NCI-H2107 (cell line): ENCODE data around the gene TSEN54.
A peak's percentile ranks its signal among the peaks of the same experiment; 100 is the strongest.

ENCODE experiments used
- DNase-seq: peaks from one replicate; lab custom pipeline; 2025; lab: John Stamatoyannopoulos, UW

Gene TSEN54

DNA sequence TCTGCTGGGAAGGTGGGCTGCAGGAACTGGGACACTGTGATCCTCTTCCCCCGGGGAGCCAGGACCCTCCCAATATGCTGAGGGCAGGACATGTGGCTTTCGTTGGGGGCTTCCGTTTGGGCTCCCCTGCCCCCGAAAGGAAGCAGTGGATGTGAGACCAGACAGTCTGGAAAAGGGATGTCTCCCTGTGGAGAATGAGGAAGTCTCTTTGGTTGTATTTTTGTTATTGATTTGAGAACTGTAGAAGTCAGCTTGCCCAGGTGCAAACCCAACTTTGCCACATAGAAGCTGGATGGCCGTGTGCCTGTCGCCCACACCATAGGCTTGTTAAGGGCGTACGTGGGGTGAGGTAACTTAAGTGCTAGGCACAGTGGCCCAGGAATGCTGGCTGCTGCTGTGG, 27.9 kb downstream of the TSEN54 start:
- DNase-seq = no peak

DNA sequence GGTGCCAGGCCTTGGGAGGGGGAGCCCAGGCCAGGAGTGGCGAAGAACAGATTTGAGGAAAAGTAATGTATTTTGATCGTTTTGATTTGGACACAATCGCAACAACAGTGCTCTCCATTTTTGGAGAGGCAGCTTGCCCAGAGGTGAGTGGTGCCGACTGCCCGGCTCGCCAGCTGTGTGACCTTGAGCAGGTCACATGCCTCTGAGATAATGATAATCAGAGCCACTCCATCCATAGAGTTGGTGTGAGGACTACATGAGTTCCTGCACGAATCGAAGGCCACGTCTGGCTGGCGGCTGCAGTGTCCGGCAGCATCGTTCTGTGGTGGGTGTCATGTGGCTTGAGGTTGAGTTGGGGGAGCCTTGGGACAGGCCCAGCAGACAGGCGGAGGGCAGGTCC, 29.9 kb downstream of the TSEN54 start:
- DNase-seq = no peak

DNA sequence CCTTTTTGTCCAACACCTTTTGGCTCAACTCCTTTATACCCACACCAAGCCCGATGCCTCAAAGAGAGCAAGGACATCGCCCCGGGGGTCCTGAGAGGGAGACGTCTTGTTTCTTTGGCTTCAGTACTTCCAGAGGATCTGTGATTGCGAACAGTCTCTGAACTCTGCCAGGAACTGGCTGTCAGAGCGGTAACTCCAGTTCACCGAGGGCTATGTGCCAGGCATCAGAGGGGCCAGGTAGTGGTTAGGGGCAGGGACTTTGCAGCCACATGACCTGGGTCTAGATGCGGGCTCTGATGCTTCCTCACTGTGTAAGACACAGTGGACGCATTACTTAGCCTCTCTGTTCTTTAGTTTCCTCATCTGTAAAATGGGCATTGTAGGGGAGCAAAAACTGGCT, 30.8 kb downstream of the TSEN54 start:
- no peak for DNase-seq

DNA sequence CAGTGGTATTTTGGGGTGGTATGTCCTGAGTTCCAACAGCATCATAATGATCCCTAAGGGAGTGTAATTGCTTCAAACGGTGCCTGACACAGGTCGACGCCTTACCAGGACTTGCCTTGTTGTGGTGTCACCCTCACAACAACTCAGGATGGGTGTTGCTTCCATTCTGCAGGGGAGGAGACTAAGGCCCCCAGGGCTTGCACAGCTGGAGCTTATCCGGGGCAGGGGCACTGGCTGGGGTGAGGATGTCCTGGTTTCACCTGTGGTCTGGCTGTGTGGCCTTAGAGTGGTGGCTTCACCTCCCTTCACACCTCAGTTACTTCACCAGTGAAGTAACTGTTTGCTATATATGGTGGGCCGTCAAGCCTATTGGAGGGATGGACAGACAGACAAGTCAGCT, 32.5 kb downstream of the TSEN54 start:
- DNase-seq = no peak

DNA sequence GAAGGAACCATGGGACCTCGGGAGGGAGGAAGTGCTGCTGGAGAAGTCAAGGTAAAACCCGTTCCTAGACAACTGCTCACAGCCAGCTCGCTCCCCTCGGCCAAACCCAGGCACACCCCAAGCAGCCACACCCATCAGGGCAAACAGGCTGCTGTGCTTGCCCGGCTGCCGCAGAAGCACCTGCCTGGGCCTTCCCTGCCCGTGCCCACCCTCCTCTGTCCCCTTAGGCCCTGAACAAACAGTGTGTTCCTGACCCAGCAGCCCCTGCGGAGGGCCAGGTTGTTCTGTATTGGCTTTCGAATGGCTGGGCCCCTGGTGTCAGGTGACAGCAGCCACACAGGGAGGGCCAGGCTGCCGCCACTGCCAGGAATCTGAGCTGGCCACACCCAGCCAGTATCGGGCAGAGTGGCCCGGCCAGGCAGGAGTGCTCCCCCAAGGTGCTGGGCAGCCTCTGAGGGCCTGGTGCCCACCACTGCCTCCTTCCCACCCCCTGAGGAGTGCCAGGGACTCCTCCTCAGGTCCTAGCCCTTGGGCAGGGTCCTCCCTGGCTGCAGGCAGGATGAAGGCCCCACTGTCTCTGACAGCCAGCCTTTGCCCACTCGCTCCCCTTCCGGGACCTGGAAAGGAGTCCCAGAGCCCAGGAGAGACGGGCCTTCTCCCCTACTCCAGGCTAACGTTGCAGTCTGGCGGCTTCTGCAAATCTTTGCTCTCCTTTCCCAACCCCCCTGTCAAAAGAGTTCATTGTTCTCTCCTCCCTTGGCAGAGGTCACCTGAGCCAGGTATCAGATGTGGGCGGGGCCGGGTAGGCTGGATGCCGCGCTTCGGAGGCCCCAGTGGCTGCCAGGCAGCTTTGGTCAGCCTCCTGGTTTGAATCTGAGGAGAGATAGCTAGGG, 33.2 kb downstream of the TSEN54 start:
- peak; percentile 67 for DNase-seq

DNA sequence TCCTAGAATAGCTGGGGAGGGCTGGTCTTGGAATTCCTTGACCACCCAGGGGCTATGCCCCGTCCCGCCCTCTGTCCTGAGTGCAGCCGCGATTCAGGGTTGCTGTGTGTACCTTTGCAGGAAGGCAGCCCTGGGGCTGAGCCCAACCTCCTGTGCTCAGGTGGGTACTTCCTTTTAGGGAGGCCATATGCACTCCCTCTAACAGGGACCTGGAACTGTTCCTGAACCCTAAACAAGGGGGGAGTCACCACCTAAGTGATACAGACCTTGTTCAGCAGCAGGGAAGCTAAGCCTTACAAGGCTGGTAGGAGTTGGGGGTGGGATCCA, 33.8 kb downstream of the TSEN54 start:
- DNase-seq = no peak

DNA sequence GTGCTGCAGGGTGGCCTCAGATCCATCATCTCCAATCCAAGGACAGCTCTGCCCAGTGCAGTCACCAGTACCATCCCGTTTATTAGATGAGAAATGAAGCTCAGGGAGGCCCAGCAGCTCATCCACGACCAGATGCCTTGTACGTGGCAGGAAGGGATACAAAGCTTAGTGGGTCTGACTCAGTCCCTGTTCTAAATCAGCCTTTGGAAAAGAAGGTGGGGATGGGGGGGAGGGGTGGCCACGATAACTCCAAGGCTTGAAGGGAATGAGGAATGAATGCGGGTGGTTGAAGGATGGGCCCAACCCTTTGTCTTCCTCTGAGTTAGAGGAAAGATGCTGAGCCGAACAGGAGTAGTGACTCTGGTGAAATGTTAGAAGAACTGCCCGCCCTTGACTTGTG, 34.9 kb downstream of the TSEN54 start:
- no peak for DNase-seq

DNA sequence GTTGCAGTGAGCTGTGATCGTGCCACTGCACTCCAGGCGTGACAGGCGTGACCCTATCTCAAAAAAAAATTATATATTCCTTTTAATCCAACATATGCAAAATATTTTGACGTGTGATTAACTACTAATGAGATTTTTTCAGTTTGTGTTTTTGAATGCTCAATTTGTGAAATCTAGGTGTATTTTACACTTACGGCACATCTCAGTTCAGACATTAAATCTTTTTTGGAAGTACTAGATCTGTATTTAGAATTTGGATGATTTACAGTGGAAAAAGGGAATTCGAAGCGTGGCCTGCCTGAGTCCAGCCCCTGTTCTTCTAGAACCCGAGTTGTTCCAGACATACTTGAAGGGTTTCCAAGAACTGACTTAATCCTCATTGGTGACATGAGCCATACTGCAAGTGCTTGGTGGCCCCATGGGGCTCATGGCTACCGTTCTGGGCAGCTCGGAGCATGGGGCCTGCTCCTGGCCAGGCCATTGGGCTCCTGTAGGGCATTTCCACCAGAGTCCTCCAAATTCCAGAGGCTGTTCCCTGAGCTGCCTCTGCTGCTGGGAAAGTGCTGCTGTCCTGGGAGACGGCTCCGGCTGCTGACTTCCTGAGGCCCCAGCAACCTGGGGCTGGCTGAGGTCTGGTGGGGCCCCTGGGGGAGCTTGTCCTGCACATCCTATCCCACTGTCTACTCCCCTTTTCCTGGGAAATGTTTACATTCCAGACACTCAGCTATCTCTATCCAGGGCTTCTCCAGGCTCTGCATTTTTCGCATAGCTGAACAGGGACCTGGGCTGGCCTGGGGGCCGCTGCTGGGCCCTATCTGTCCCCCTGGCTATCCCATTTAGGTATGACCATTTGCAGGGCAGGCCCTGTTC, 36.3 kb downstream of the TSEN54 start:
- no peak for DNase-seq

DNA sequence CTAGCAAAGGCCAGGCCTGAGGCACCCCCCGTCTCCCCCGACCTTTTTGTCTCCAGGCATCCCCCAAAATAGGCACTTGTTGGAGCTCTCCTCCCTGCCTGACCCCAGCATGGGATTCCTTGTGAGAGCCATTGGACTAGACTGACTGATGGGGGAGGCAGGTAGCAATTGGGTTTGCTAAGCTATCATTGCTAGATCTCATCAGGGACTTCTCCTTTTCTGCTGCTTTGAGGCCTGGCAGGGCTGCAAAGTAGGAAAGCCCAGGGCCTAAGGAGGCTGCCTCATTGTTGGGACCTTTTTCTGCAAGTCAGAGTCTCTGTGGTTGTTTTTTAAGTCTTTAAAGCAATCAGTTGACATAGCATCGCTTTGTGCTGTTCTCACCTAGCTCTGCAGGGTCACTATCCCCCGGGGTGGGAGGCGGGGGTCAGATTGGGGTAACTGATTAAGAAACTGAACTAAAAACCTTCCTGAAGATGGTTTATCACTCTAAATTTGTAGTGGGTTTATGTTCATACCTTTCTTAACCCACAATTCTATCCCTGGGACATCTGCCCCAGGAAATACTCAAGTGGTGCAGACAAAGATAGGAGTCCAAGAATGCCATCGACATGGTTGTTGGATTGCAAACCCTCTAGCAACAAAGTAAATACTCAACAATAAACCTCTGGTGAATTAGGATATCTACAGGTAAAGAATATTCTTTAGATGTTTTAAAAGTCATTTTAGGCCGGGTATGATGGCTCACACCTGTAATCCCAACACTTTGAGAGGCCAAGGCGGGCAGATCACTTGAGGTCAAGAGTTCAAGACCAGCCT, 37.2 kb downstream of the TSEN54 start:
- DNase-seq = no peak

DNA sequence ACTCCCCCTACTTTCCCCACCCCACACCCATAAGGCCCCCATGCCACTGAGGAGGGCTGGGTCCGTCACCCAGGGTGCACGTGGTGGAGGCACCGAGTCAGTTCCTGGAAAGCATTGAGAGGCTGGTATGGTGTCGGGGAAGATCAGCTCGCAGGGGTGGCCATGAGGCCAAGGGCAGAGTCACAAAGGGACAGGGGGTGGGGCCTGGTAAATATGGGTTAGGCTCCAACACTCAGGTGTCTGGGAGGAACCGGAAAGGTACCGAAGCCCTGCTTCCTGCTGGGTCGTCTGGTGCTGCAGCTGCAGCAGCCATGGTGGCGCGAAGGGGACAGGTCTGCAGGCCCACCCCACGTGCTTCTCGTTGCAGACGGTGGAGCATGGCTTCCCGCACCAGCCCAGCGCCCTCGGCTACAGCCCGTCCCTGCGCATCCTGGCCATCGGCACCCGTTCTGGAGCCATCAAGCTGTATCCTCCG, 39.4 kb downstream of the TSEN54 start:
- no peak for DNase-seq

DNA sequence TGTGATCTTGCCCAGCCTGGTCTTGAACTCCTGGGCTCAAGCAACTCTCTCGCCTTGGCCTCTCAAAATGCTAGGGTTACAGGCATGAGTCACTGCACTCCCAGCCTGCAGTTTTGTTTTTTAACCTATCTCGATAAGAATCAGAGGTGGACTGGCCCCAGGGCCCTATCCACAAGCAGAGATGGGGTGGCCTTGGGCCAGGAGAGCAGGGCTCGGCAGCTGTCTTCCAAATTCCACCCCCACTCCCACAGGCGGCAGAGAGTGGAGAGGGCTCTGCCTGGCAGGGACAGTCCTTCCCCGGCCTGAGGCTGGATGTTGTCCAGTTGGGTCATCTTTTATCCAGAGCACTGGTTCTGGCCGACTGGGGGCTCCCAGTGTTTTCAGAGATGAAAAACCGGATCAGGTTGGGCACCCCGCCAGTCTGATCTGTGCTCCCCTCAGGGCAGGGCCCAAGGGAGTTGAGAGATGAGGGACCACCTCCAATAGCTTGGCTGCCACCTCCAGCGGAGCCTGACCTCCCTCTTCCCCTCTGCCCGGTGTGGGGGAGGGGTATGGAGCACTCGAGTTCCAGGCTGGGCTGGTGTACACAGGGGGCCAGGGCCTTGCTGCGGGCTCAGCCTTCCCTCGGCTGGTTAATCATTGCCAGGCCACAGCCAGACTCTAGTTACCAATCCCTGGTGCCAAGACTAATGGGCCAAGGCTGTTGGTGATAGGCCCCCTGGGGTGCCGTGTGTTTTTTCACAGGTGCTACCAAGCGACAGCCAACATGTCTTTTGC, 40.9 kb downstream of the TSEN54 start:
- peak; percentile 29 for DNase-seq

DNA sequence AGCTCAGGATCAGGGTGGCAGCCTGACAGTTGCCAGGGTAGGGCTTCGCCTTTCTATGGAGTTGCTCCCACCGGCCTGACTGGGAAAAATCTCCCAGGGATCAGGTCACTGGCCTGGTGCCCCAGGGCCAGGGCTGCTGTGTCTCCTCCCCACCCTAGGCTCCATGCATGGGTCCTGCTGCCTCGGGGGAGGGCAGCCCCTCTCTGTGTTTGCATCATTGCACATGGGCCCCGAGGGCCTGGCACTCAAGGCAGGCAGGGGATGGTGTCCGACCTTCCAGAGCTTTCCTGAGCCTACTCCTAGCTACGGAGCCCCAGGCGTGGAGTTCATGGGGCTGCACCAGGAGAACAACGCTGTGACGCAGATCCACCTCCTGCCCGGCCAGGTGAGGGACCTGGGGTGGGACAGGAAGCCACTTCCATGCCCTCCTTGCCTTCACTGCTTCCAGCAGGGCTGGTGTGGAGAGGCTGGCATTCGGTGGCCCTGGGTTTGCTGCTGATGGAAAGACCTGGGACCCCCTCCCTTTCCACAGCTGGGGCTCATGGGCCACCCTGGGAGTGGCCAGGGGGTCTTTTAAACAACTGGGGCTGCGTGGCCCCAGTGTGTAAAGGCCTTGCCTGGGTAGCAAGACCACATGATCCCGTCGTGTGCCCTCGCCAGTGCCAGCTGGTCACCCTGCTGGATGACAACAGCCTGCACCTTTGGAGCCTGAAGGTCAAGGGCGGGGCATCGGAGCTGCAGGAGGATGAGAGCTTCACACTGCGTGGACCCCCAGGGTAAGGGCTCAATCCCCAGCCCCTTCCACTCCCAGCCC, 41.7 kb downstream of the TSEN54 start:
- DNase-seq = no peak

DNA sequence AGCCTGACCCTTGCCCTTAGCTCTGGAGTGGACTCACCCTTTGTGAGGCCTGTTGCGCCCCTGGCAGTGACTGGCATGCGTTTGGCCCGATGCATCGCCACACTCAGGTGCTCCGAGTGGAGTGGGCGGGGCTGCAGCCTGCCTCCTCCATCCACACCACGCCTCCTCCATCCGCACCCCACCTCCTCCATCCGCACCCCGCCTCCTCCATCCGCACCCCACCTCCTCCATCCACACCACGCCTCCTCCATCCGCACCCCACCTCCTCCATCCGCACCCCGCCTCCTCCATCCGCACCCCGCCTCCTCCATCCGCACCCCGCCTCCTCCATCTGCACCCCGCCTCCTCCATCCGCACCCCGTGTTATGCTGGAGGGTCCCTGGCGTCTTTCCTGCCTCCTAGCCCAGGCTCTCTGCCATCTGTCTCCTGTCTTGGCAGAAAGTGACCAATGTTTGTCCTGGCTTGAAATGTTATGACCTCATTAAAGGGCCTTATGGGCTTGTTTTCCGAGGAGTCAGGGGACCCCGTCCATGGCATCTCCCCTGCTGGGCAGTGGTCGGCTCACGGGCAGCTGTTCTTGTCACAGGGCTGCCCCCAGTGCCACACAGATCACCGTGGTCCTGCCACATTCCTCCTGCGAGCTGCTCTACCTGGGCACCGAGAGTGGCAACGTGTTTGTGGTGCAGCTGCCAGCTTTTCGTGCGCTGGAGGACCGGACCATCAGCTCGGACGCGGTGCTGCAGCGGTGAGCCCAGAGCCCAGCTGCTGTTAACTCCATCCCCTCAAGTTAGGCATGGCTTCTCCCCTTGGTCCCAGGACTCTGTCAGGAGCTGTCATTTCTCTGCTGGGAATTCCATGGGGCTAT, 42.6 kb downstream of the TSEN54 start:
- no peak for DNase-seq

DNA sequence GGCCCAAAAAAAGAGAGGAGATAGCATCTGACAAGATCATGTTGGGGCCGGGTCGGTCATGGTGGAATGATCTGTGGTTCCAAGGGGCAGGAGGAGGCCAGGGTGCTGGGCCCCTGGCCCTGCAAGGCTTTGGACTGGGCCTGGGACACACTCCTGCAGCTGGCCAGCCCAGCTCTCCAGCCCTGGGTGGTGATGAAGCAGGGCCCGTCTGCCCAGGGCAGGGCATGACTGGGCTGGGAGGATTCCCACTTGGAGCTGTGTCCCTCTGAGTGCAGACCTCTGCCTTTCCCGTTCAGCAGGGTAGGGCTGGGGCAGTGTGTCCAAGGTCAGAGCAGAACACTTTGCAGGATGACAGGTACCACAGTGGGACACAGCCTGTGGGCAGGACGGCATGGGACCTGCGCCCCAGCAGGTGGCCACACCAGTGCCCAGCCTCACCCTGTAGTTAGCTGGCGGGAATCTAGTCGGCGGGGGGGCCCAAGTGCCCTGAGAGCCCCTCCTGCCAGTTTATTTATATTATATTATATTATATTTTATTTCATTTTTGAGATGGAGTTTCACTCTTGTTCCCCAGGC, 43.7 kb downstream of the TSEN54 start:
- no peak for DNase-seq

DNA sequence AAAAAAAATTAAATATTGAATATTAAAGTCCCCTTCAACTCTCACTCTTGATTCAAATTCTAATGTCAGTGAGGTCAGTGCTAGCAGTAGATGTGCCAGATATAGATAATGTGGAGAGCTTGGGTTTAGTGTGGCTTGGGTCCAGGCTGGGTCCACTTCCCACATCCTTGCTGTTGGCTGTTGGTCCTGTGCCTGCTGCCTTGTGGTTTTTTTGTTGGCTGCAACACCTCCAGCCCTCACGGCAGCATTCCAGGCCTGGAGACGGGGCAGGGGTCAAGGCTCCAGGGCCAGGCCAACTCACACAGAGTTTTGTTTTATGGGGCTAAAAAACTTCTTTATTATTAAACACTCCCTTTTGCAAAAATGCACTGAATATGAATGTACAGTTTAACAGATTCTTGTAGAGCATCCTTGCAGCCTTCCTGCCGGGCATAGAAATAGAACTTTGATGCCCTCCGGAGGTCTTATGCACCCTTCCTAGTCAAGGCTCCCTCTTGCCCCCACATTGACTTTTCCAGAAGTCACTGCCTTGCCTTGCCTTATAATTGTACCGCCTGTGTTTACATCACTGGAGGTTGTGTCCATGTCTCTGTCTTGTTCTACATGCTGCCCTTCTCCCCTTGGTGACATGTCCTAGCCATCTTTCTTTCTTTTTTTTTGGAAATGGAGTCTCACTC, 45.7 kb downstream of the TSEN54 start:
- no peak for DNase-seq

DNA sequence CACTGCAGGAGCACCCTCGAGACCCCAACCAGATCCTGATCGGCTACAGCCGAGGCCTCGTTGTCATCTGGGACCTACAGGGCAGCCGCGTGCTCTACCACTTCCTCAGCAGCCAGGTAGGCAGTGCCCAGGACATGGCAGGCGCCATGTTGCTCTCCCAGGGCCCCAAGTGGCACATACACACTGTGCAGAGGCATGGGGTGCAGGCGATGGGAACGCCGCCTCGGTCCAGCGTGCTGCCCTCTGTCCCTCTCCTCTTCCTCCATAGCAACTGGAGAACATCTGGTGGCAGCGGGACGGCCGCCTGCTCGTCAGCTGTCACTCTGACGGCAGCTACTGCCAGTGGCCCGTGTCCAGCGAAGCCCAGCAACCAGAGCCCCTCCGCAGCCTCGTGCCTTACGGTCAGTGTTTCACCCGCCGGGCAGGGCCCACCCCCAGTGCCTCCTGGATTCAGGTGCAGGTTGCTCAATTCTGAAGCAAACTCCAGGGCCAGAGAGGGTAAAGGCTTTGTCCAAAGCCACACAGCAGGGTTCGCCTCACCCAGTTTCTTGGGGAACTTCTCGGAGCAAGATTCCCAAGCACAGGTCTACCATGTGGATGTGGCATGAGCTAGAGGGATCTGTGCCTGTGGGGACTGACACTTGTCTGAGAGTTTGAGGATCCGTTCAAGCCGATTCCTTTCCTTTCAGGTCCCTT, 46.9 kb downstream of the TSEN54 start:
- no peak for DNase-seq

DNA sequence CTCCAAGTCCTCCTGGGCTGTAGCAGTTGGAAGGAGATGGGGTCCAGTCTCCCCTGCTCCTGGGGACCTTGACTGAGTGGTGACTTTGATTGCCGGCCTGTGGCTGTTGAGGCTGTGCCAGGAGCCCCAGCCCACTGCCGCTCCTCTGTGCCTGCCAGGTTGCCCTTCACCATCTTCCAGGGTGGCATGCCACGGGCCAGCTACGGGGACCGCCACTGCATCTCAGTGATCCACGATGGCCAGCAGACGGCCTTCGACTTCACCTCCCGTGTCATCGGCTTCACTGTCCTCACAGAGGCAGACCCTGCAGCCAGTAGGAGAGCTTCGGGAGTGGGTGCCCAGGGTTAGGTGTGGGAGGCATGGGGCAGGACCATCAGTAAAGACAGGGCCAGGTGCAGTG, 47.9 kb downstream of the TSEN54 start:
- DNase-seq = no peak

DNA sequence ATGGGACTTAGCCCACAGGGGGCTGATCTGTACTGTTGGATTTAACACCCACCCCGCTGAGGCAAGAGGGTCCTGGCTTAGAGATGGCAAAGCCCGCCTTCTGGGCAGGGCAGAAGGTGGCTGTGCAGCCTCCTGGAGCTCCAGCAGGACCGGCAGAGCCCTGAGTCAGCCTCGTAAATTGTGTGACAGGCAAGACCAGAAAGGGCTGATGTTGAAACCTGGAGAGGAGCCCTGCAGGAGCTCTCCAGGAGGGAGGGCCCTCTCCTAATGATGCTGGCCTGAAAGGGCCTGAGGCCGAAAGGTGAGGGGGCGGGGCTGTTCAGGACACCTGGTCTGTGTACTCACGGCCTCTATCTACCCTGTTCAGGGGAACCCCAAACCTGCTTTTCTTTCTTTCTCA, 48.7 kb downstream of the TSEN54 start:
- DNase-seq = no peak
